ENCODE data around the gene IL13RA1. TPM values are rescaled to one million over a fixed set of nuclear protein-coding genes. Genes with fewer than 3 reads are reported as not detected.

The IL13RA1 gene
- total and polyA plus RNA-seq, 12 donors: 8.6 to 38.4 (median 13.1) TPM

- Histone ChIP-seq H3K27ac (no peak overlapping the region), H3K4me1 (peaks cover 0 to 15% (median 0%) of the 10 kb centered on the region in 9 donors), H3K27me3 (no peaks in the 10 kb centered on the region), H3K4me3 (no peak overlapping the region), H3K9me3 (peaks cover 0 to 8% (median 0%) of the 10 kb centered on the region in 11 donors), H3K36me3 (peaks cover 0 to 7% (median 0%) of the 10 kb centered on the region in 9 donors)
- WGBS, 2 donors: 97% methylated on average over 7 of the region's 7 CpGs
- no peak for DNase-seq
- intact Hi-C loops (cut with DNase I): no loop called here
- TF ChIP-seq, protein P1, sequence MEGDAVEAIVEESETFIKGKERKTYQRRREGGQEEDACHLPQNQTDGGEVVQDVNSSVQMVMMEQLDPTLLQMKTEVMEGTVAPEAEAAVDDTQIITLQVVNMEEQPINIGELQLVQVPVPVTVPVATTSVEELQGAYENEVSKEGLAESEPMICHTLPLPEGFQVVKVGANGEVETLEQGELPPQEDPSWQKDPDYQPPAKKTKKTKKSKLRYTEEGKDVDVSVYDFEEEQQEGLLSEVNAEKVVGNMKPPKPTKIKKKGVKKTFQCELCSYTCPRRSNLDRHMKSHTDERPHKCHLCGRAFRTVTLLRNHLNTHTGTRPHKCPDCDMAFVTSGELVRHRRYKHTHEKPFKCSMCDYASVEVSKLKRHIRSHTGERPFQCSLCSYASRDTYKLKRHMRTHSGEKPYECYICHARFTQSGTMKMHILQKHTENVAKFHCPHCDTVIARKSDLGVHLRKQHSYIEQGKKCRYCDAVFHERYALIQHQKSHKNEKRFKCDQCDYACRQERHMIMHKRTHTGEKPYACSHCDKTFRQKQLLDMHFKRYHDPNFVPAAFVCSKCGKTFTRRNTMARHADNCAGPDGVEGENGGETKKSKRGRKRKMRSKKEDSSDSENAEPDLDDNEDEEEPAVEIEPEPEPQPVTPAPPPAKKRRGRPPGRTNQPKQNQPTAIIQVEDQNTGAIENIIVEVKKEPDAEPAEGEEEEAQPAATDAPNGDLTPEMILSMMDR (IDR thresholded peaks at IDR 0.05): no peak
- no peak for ATAC-seq
Observed at GRCh38 chrX:118736394-118737010, 9.1 kb downstream of the IL13RA1 start.

GRCh38 chrX:118739577-118739976 is 12.2 kb downstream of the IL13RA1 start:
- intact Hi-C loops (cut with DNase I): no loop called here
- peaks cover 0 to 9% (median 0%) of the 10 kb centered on the region in 7 donors for H3K27me3 ChIP-seq
- H3K4me3 ChIP-seq: no peak overlapping the region
- no peak overlapping the region for H3K27ac ChIP-seq
- DNase-seq: no peak
- peaks cover 0 to 17% (median 0%) of the 10 kb centered on the region in 9 donors for H3K36me3 ChIP-seq
- TF ChIP-seq, protein P1 (IDR thresholded peaks at IDR 0.05): no peak
- H3K9me3 ChIP-seq: no peaks in the 10 kb centered on the region
- no peak for ATAC-seq
- peaks cover 0 to 16% (median 0%) of the 10 kb centered on the region in 9 donors for H3K4me1 ChIP-seq

DNA sequence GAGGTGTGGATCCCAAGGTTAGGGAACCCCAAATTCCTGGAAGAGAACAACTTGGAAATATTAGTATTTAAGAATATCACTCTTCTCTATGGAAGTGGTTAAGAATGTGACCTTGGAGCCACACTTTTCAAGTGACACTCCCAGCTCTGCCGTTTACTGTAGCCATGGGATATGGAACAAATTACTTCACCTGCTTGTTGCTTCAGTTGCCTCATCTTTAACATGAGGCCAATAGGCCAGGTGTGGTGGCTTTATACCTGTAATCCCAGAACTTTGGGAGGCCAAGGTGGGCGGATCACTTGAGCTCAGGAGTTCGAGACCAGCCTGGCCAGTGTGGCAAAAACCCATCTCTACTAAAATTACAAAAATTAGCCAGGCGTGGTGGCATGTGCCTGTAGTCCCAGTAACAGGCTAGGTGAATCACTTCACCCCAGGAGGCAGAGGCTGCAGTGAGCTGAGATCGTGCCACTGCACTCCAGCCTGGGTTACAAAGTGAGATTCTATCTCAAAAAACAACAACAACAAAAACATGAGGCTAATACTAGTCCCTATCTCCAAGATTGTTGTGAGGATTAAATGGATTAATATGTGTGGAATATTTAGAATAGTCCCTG is 13.0 kb downstream of the IL13RA1 start:
- H3K9me3 ChIP-seq: no peaks in the 10 kb centered on the region
- TF ChIP-seq, protein P1 (IDR thresholded peaks at IDR 0.05): no peak
- peaks cover 0 to 12% (median 0%) of the 10 kb centered on the region in 7 donors for H3K27me3 ChIP-seq
- peaks cover 0 to 16% (median 0%) of the 10 kb centered on the region in 9 donors for H3K4me1 ChIP-seq
- no peak overlapping the region for H3K27ac ChIP-seq
- H3K36me3 ChIP-seq: peaks cover 0 to 21% (median 0%) of the 10 kb centered on the region in 9 donors
- no peak overlapping the region for H3K4me3 ChIP-seq
- DNase-seq (no peak), ATAC-seq (no peak)
- 81 to 82% methylated on average over 5 of the region's 5 CpGs for WGBS, 2 donors
- intact Hi-C loops (cut with DNase I): no loop called here

- 79 to 80% methylated on average over 2 of the region's 2 CpGs for WGBS, 2 donors
- TF ChIP-seq, protein P1 (IDR thresholded peaks at IDR 0.05): no peak
- H3K4me1 ChIP-seq: peaks cover 0 to 11% (median 0%) of the 10 kb centered on the region in 9 donors
- intact Hi-C loops (cut with DNase I): no loop called here
- H3K4me3 ChIP-seq: no peak overlapping the region
- H3K27ac ChIP-seq: no peak overlapping the region
- H3K36me3 ChIP-seq: peaks cover 0 to 21% (median 0%) of the 10 kb centered on the region in 9 donors
- no peak for DNase-seq
- H3K9me3 ChIP-seq: no peaks in the 10 kb centered on the region
- H3K27me3 ChIP-seq: peaks cover 0 to 12% (median 0%) of the 10 kb centered on the region in 7 donors
- no peak for ATAC-seq
Observed at GRCh38 chrX:118742176-118742575, 14.8 kb downstream of the IL13RA1 start.
